HG02678 (cell line): Measurements from ENCODE around the gene DPPA3.
"Not testable (repeated sequence)": the region's sequence is repeated elsewhere in the genome, so short reads cannot be mapped to it uniquely, and the experiment has no call there.

ENCODE experiments used
- ATAC-seq: cut with Tn5 transposase; IDR thresholded peaks from one replicate; pipeline ENCODE4 v1.9.1; 2021; ENCODE audit warnings: mild to moderate bottlenecking, moderate library complexity; ENCODE audit not compliant: unreplicated experiment

Gene DPPA3

DNA sequence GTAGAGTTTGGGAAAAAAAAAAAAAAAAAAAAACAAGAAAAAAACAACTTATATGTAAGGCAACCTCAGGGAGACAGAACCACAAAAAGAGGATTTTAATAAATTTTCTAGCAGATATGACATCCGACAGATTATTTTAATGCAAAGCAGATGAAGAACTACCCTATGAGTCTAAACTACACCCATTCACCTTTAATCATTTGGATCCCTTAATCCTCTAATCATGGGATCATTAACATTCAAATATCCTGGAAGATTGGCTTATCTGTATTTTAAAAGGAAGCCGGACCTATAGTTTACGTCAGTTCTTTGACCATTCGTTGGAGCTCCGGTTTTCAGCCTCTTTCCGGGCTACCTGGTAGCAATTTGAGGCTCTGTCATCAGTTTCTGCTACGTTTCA is at the start of gene DPPA3:
DPPA3 (plus strand) TSS at position 301 of the 400 bp plus-strand sequence. CDS start 138 bp downstream, outside the sequence.
- ATAC-seq, result no peak

DNA sequence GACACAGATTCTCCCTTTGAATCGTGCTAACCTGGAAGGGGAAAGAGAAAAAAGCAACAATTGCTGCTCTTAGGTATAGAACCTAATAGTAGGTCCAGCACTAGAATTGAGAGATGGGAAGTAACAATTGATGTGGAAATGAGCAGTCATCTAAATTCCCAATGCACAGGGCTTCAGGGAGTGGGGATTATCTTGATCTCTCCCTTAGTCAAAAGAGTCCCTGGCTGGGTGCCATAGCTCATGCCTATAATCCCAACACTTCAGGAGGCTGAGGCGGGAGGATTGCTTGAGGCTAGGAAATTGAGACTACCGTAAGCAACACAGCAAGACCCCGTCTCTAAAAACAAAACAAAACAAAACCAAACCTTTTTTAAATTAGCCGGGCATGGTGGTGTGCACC is 49.5 kb upstream of the DPPA3 start:
- ATAC-seq, result no peak

DNA sequence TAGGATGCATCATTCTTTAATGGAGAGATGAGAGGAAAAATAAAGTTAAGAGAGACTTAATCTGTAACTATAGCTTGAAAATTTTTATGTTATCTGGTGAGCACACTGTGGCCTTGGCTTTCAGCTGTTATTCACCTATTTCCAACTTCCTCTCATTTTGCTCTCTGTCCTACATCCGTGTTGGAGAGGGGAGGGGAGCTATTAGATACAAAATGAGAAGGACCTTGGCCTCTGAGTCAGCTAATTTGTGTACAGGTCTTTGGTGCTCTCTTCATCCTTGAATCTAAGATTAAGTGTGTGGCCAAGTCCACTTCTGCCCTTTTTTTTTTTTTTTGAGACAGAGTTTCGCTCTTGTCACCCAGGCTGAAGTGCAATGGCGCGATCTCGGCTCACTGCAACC is 44.6 kb upstream of the DPPA3 start:
- ATAC-seq, result no peak

DNA sequence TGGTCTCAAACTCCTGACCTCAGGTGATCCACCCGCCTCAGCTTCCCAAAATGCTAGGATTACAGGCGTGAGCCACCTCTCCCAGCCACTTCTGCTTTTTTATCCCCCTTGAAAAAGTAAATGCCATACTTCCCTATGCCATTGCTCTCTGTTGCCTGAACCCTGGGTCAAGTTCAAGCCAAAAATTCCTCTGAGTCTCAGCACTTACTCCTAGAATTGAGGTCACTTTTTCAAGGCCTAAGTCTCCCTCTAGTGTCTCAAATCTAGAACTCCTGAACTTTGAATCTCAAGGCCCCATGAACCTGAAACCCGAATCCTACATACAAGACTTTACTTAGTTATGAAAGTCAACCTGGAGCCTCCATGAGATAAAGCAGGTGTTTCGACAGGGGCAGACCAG is 44.1 kb upstream of the DPPA3 start:
- ATAC-seq, result no peak

DNA sequence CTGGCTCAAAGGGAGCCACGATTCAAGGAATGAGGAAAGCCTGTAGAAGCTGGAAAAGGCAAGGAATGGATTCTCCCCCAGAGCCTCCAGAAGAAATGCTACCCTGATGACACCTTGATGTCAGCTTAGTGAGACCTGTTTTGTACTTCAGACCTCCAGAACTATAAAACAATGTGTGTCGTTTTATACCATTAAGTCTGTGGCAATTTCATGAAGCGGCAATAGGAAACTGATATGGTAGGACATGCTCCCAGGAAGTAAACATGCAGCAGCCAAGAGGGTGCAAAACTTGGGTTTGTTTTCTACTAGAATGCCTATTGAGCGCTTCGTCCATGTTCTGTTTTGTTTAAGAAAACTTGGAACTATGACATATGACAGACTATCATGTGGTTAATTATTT is 43.1 kb upstream of the DPPA3 start:
- ATAC-seq, result no peak

DNA sequence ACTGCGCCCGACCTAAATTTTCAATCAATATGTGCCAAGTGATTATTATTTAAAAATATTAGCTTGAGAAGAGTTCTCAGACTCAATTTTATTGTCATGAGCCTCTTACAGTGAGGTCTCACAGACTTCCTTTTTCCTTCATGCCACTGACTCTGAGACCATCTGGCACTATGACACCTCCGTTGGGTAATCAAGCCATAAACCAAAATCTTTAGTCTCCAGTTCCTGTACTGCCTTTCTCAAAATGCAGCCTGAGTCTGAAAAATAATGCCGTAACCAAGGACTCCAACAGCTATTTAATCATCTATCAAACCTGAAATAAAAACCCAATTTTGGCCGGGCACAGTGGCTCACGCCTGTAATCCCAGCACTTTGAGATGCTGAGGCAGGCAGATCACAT is 35.8 kb upstream of the DPPA3 start:
- ATAC-seq, result not testable (repeated sequence)

DNA sequence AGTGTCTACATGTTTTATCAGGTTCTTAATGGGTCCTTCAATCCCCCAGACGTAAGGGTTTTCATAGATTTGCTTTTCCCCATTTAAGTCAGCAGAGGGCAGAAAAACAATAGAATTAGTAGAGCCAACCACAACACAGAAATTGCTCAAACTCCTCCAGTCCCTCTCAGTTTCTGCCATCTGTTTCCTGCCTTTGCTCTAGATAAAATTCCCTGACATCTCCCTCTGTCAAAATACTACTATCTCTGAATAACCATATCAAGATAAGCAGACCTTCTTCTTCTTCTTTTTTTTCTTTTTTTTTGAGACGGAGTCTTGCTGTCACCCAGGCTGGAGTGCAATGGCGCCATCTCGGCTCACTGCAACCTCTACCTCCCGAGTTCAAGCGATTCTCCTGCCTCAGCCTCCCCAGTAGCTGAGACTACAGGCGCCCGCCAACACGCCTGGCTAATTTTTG is 33.8 kb upstream of the DPPA3 start:
- not testable (repeated sequence) for ATAC-seq

DNA sequence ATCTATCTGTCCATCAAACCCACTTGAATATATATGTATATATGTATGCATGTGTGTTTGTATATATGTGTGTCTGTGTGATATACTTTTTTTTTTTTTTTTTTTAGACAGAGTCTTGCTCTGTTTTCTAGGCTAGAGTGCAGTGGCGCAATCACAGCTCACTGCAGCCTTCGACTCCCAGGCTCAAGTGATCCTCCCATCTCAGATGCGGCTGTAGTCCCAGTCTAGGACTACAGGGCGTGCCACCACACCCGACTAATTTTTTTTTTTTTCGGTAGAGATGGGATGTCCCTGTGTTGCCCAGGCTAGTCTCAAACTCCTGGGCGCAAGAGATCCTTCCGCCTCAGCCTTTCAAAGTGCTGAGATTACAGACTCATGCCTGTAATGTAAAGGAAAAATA is 32.5 kb upstream of the DPPA3 start:
- ATAC-seq, result no peak

DNA sequence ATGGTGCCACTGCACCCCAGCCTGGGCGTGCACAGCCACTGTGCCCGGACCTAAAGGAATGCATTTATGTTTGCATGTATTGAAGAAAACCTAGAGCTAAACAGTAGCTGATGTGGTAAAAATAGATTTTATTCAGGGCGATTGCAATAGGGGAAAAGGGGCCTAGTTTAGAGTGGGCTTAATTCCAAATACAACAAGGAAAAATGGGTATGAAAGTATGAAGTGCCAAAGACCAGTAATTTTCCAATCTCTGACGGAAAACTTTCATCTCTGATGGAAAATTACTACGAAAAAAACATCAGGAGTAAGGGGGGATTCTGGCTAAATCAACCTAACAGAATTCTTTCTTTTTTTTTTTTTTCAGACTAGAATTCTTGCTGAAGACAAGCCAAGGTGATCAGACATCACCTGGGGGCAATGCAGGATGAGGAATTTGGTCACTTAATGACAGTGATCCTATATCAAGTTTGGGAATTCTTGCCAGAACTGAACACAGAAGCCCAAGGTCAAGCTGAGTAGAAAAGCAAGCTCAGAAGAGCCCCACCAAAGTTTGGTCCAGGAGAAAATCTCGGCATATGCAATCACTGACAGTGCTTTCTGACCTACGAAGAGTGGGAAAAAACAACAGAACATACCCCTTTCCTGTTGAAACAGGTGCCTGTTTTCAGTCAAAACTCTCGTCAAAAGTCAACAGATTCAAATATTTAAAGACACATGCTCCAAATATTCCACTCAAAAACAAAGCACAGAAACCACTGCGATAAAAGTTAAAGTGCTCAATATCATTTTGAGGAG is 31.8 kb upstream of the DPPA3 start:
- no peak for ATAC-seq

DNA sequence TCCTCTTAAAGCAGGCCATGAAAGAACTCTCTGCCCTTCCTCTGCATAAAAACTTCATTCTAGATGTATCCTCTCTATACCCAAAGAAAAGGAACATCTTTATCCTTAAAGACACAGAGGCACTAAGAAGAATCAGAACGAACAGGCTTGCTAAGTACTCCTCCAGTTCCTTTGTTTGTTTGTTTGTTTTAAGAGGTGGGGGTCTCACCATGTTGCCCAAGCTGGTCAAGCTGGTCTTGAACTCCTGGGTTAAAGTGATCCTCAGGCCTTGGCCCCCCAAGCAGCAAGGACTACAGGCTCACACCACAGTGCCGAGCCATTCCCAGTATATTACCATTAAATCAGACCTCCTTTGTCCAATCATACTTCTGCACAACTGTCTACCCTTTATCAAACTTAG is 29.7 kb upstream of the DPPA3 start:
- no peak for ATAC-seq

DNA sequence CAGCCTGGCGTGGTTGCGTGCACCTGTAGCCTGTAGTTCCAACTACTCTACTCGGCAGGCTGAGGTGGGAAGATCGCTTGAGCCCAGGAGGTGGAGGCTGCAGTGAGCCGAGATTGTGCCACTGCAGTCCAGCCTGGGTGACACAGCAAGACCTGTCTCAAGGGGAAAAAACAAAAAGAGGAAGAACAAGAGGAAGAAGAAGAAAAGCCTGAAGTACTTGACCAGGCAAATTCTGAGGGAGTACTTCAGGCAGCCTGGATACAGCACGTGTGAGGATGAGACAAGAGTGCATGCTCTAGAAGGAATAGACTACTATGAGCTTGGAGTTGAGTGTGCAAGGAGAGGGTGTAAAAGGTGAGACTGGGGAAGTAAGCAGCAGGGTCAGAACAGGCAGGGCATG is 17.4 kb upstream of the DPPA3 start:
- no peak for ATAC-seq

DNA sequence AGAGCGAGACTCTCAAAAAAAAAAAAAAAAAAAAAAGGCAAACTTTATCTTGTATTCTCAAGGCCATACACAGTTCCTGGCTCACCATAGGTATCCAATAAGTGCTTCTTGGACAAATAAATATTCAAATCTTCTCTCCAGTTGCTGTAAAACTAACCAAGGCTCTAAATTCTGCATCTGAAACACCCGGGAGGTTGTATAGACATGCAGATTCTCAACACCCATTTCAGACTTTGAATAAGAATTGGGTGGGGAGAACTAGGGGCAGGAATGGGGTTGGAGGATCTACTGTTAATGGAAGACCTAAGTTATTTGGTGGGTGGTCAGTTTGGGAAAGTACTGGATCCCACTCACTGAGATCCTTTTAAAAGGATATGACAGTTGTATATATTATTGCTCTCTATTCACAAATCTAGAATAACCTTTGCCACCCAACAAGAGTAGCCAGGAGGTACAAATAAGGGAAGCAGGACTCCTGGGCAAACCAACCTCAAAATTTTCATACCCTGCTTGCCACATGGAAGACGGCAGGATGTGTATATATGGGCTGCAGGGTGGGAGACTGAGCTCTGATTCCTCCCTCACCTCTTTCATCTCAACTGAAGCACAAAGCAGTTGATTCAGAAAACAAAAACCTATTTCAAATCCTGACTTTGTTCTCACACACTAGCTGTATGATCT is 16.5 kb upstream of the DPPA3 start:
- ATAC-seq, result no peak

DNA sequence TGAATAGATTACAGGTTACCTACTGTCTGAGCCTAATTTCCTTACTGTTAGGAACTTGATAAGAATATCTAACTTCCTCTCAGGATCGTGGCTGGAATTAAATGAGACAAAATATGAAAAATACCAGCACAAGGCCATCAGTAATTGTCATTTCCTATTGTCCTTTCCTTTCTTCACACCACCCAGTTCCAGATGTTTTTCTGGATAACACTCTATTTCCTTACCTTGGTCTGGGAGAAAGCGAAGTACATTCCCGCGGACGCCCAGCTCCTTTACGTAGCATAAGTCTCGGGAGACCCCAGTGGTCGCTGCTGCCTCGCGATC is 16.0 kb upstream of the DPPA3 start:
- no peak for ATAC-seq

DNA sequence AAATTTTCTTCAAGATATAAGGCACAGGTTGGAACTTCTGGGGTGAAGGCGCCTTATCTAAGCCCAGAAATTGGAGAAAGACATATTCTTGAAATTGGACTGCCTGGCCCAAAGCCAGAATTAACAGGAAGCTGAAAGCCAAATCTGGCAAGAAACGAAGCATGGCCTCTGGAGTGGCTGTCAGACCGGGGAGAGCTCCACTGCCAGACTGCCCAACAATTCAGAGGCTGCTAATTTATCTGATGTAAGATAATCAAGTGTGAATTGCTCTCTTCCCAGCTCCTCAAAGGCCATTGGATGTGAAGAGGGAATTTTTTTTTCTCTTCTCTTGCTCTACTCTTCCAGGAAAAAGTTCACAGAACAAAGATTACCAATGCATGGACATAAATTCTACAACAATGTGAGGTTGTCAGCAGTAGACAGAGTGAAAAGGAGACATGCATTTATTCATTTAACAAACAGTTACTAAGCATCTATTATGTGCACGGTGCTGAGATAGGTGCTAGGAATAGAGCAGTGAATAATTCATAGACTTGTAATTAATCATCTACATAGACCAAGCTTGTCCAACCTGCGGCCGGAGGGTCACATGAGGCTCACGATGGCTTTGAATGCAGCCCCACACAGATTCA is 15.6 kb upstream of the DPPA3 start, which contains the start of gene GDF3:
GDF3 (minus strand) TSS at position 210 of the 632 bp plus-strand sequence; CDS start at position 163, 47 bp downstream.
- no peak for ATAC-seq

DNA sequence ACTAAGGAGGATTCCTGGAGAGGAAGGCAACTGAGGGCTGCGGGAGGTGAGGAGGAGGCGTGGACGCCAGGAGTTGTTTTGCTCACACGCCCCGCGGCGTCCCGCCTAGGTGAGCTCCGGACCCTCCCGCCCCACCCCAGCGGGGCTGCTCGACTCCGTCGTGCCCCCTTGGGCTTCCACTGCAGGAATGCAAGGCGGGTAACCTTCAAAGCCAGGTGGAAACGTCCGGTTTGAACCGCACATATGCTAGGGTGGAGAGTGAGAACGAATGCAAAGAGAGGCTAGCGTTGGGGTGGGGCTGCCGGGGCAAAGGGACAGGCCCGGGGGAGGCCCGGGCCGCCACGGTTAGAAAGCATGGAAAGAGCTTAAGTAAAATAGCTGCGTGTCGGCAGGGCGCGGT is 5.4 kb upstream of the DPPA3 start:
- no peak for ATAC-seq

DNA sequence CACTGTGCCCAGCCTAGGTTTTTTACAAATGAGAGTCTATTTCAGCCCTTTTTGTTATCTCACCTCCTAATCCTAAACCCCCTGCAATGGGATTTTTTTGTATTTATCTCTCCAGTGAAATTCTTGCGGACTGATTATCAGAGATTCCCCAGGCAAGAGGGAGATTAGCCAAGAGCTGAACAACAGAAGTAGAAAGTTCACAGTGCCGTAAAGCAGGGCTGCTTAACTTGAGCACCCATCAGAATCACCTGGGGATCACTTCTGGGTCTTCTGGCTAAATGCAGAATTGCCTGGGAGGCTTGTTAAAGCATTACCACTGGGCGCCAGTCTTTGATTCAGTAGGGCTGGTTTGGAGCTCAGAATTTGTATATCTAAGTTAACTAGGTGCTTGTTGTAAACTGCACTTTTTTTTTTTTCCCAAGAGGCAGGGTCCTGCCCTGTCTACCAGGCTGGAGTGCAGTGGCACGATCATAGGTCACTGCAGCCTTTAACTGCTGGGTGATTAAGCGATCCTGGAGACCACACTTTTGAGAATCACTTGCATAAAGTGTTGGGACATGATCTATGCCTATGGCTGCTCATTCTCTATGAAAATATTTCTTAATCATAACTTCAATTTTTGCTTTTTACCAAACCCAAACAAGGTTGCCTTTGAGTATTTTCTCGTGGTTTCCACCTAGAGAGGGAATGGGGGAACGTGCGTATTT is 1.1 kb upstream of the DPPA3 start:
- ATAC-seq, result no peak

DNA sequence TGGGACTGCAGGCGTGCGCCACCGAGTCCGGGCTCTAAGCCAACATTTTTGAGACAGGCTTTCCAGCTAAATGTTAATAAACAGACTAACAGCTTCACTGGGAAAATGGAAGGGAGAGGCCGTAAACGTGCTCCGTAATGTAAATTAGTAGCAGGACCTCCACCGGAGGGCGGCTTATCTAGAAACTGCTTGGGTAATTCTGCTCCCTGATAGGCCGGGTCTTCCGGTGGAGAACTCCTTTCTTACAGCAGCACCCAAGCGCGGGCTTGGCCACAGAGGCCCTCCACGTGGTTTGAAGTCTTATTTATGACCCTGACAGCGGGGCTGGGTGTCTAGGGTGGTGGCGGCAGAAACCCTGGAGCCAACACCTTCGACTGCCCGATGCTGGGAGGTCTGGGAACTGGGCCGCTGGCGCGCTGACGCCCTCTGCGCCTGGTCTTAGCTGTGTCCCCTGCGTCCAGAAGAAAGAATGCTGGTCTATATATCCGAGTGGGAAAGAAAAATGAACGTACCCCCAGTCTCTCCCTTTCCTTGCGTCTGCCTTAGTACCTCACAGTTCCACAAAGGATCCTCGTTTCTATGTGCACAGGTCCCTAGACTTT is 1.7 kb downstream of the DPPA3 start:
- ATAC-seq, result no peak

DNA sequence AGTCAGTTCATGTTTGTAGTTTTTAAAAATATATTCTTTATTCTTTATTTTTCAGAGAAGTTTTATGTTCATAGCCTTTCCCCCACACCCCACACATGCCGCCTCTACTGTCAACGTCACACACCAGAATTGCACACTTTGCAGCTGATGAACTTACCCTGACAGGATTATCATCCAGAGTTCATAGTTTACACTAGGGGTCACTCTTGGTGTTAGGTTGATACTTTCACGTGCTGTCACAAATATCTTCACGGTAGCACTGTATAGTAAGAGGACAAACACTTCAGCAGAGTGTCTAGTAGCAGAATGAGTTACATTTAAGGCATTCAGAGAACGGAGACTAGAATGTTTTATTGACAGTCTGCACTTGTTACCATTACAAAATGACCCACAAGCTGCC is 5.1 kb downstream of the DPPA3 start:
- ATAC-seq, result no peak

DNA sequence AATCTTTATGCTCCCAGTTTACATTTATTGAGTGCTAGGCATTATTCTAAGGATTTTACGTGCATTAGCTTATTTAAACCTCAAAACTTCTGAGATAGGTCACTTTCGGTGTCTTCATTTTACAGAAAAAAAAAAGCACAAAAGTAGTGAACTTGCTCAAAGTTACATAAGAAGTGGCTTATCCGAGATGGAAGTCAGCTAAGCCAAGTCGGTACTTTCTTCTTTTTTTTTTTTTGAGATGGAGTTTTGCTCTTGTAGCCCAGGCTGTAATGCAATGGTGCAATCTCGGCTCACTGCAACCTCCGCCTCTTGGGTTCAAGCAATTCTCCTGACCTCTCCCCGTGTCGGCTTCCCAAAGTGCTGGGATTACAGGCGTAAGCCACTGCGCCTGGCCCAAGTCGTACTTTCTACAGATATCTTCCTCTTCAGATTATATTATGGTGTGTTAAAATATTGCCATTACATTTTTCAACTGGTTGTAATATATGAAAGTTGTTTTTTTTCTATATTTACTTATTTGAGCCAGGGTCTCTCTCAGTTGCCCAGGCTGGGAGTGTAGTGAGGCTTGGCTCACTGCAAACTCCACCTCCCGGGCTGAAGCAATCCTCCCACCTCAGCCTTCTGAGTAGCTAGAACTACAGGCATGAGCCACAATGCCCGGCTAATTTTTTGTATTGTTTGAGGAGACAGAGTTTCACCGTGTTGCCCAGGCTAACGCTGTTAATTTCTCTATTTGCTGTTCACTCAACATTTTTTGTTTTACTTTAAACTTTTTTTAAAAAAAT is 8.9 kb downstream of the DPPA3 start:
- no peak for ATAC-seq

DNA sequence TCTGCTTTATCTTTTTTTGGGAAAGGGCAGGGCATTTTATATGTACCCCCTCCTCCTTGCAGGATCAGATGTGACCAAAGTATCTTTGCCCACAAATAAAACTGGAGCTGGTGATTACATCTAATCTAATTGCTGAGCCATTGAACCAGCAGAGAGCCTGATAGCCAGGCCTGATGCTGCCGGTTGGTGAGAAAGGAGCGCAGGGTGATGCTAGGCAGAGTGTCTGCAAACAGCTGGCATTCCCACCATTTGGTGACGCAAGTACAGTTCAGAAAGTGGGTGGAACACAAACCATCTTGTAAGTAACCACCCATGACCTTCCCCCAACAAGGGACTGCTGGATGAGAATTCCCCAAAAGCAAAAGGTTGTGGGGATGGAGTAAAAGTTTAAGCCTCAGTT is 12.7 kb downstream of the DPPA3 start:
- no peak for ATAC-seq
